Measurements from ENCODE around the gene AMELX.

The AMELX gene

DNA sequence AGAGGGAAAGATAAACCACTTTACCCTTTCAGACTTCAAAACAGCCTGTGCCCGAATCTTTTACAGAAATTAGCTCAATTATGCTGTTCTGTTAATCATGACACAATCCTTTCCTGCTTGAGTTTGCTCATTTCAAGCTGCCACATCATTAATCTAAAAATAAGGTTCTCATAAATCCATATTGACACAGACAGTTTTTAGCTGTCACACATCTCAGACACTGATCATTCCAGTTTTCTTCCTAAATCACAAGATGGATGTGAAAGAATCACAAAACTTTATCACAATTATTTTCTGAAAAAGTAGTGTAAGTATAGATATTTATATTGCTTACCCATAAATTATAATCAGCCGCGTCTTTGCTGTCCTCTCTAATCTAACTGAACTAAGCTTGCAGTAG lies 27.9 kb upstream of the AMELX start:
- no peak overlapping the region for H2BK120ac ChIP-seq (ENCODE audit: low read depth, low read length)
- peaks cover 0 to 12% of the 10 kb centered on the region in 2 donors for H3K4me1 ChIP-seq (ENCODE audit: control insufficient read depth in 2 of 2, insufficient read depth in 1 of 2, low read depth in 1 of 2, low read length in 2 of 2)
- no peak overlapping the region for H3K14ac ChIP-seq (ENCODE audit: low read length)
- no peak overlapping the region for H2BK15ac ChIP-seq (ENCODE audit: low read length)
- no peak overlapping the region for H3K4ac ChIP-seq (ENCODE audit: low read length)
- H2AK5ac ChIP-seq (ENCODE audit: low read depth, low read length), result no peak overlapping the region
- H3K9me3 ChIP-seq (replicated peaks in 1 of 2; ENCODE audit: control insufficient read depth in 2 of 2, insufficient read depth in 1 of 2, low read depth in 1 of 2, low read length in 2 of 2), result no peaks in the 10 kb centered on the region
- H3K18ac ChIP-seq (ENCODE audit: low read length), result no peak overlapping the region
- no peaks in the 10 kb centered on the region for H3K36me3 ChIP-seq (replicated peaks in 1 of 2; ENCODE audit: control insufficient read depth in 2 of 2, insufficient read depth in 2 of 2, low read length in 2 of 2)
- no CpG with 5 or more reads among the region's 3 CpGs for WGBS, 2 donors (ENCODE audit: extremely low coverage in 2 of 2, insufficient read length in 2 of 2, insufficient replicate concordance in 1 of 2)
- no peak overlapping the region for H3K4me3 ChIP-seq (ENCODE audit: low read length in 2 of 2)
- no peak overlapping the region for H2BK5ac ChIP-seq (ENCODE audit: low read length)
- H2BK12ac ChIP-seq (ENCODE audit: low read length), result no peak overlapping the region
- H3K79me1 ChIP-seq (ENCODE audit: low read depth, low read length), result no peaks in the 10 kb centered on the region
- H4K8ac ChIP-seq (ENCODE audit: low read depth, low read length), result no peak overlapping the region
- H3K23ac ChIP-seq (ENCODE audit: low read depth, low read length, poor library complexity), result no peak overlapping the region
- H3K27ac ChIP-seq (replicated peaks; ENCODE audit: low read length), result no peak overlapping the region
- no peaks in the 10 kb centered on the region for H3K27me3 ChIP-seq (ENCODE audit: control insufficient read depth in 3 of 3, insufficient read depth in 3 of 3, low read depth in 1 of 3, low read length in 3 of 3)
- H2AFZ ChIP-seq (ENCODE audit: low read length), result peak overlapping the region; percentile 74
- no peak overlapping the region for H4K91ac ChIP-seq (ENCODE audit: low read depth, low read length, poor library complexity)
- no peak overlapping the region for H3K9ac ChIP-seq (ENCODE audit: low read depth, low read length, poor library complexity)
- no peak overlapping the region for H3K4me2 ChIP-seq (ENCODE audit: insufficient read depth, low read length, poor library complexity, severe bottlenecking)
- no peak for DNase-seq (ENCODE audit: low spot score)

DNA sequence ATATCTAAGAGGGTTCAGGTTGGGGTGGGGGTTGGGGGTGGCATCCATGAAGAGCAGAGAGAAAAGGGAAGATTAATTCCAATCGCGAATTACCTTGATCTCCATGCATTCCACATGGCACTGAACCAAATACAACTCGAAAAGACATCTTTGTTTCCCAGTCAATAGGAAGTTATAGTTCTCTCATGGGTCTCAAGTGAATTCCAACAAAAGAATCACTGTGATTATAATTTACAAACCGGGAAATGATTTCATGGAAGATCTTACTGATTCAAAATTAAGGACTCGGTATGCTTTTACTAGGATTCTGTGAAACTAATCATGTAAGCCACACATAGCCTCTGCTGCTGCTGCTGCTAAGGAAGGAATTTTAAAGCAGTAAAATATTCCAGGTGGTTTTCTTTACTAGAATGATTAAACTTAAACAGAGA lies 26.6 kb upstream of the AMELX start:
- Histone ChIP-seq H3K18ac (ENCODE audit: low read length) (no peak overlapping the region), H3K9ac (ENCODE audit: low read depth, low read length, poor library complexity) (no peak overlapping the region), H3K9me3 (replicated peaks in 1 of 2; ENCODE audit: control insufficient read depth in 2 of 2, insufficient read depth in 1 of 2, low read depth in 1 of 2, low read length in 2 of 2) (no peaks in the 10 kb centered on the region), H3K4ac (ENCODE audit: low read length) (no peak overlapping the region), H2BK120ac (ENCODE audit: low read depth, low read length) (no peak overlapping the region), H3K4me1 (ENCODE audit: control insufficient read depth in 2 of 2, insufficient read depth in 1 of 2, low read depth in 1 of 2, low read length in 2 of 2) (peaks cover 0 to 12% of the 10 kb centered on the region in 2 donors), H2BK12ac (ENCODE audit: low read length) (no peak overlapping the region), H2AK5ac (ENCODE audit: low read depth, low read length) (no peak overlapping the region), H4K8ac (ENCODE audit: low read depth, low read length) (no peak overlapping the region), H3K4me3 (ENCODE audit: low read length in 2 of 2) (no peak overlapping the region), H2BK15ac (ENCODE audit: low read length) (no peak overlapping the region), H4K91ac (ENCODE audit: low read depth, low read length, poor library complexity) (no peak overlapping the region), H3K4me2 (ENCODE audit: insufficient read depth, low read length, poor library complexity, severe bottlenecking) (no peak overlapping the region), H3K36me3 (replicated peaks in 1 of 2; ENCODE audit: control insufficient read depth in 2 of 2, insufficient read depth in 2 of 2, low read length in 2 of 2) (no peaks in the 10 kb centered on the region), H3K23ac (ENCODE audit: low read depth, low read length, poor library complexity) (no peak overlapping the region), H3K27me3 (ENCODE audit: control insufficient read depth in 3 of 3, insufficient read depth in 3 of 3, low read depth in 1 of 3, low read length in 3 of 3) (no peaks in the 10 kb centered on the region), H2BK5ac (ENCODE audit: low read length) (no peak overlapping the region), H3K14ac (ENCODE audit: low read length) (no peak overlapping the region), H3K27ac (replicated peaks; ENCODE audit: low read length) (no peak overlapping the region), H3K79me1 (ENCODE audit: low read depth, low read length) (no peaks in the 10 kb centered on the region), H2AFZ (ENCODE audit: low read length) (peak overlapping the region; percentile 74)
- no peak for DNase-seq (ENCODE audit: low spot score)
- WGBS, 2 donors (ENCODE audit: extremely low coverage in 2 of 2, insufficient read length in 2 of 2, insufficient replicate concordance in 1 of 2), result no CpG with 5 or more reads among the region's 5 CpGs

DNA sequence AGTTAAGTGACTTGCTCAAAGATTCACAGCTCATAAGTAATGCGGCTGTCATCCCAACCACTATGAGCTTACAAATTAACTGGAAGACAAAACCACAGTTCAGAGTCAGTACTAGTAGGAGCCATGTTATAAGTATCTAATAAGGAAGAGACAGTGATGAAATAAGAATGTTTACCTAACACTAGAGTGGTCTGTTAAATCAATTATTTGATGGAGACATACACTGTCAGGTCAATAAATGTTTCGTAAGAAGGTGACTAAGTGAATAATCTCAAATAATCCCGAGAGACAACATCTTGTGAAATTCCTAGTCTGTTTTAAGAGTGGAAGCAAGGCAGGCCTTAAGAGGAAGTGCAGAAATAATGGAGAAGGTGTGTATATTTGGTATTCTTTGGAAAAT lies 25.8 kb upstream of the AMELX start:
- Histone ChIP-seq H3K14ac (ENCODE audit: low read length) (no peak overlapping the region), H2BK120ac (ENCODE audit: low read depth, low read length) (no peak overlapping the region), H2BK12ac (ENCODE audit: low read length) (no peak overlapping the region), H2BK5ac (ENCODE audit: low read length) (no peak overlapping the region), H3K79me1 (ENCODE audit: low read depth, low read length) (no peaks in the 10 kb centered on the region), H3K23ac (ENCODE audit: low read depth, low read length, poor library complexity) (no peak overlapping the region), H3K4me3 (ENCODE audit: low read length in 2 of 2) (no peak overlapping the region), H3K18ac (ENCODE audit: low read length) (no peak overlapping the region), H3K9me3 (replicated peaks in 1 of 2; ENCODE audit: control insufficient read depth in 2 of 2, insufficient read depth in 1 of 2, low read depth in 1 of 2, low read length in 2 of 2) (no peaks in the 10 kb centered on the region), H3K27me3 (ENCODE audit: control insufficient read depth in 3 of 3, insufficient read depth in 3 of 3, low read depth in 1 of 3, low read length in 3 of 3) (no peaks in the 10 kb centered on the region), H2BK15ac (ENCODE audit: low read length) (no peak overlapping the region), H2AFZ (ENCODE audit: low read length) (no peak overlapping the region), H3K4me2 (ENCODE audit: insufficient read depth, low read length, poor library complexity, severe bottlenecking) (no peak overlapping the region), H3K4ac (ENCODE audit: low read length) (no peak overlapping the region), H4K91ac (ENCODE audit: low read depth, low read length, poor library complexity) (no peak overlapping the region), H3K36me3 (replicated peaks in 1 of 2; ENCODE audit: control insufficient read depth in 2 of 2, insufficient read depth in 2 of 2, low read length in 2 of 2) (no peaks in the 10 kb centered on the region), H3K27ac (replicated peaks; ENCODE audit: low read length) (no peak overlapping the region), H4K8ac (ENCODE audit: low read depth, low read length) (no peak overlapping the region), H3K9ac (ENCODE audit: low read depth, low read length, poor library complexity) (no peak overlapping the region), H3K4me1 (ENCODE audit: control insufficient read depth in 2 of 2, insufficient read depth in 1 of 2, low read depth in 1 of 2, low read length in 2 of 2) (peaks cover 0 to 12% of the 10 kb centered on the region in 2 donors), H2AK5ac (ENCODE audit: low read depth, low read length) (no peak overlapping the region)
- DNase-seq (ENCODE audit: low spot score), result no peak
- no CpG with 5 or more reads among the region's 3 CpGs for WGBS, 2 donors (ENCODE audit: extremely low coverage in 2 of 2, insufficient read length in 2 of 2, insufficient replicate concordance in 1 of 2)

DNA sequence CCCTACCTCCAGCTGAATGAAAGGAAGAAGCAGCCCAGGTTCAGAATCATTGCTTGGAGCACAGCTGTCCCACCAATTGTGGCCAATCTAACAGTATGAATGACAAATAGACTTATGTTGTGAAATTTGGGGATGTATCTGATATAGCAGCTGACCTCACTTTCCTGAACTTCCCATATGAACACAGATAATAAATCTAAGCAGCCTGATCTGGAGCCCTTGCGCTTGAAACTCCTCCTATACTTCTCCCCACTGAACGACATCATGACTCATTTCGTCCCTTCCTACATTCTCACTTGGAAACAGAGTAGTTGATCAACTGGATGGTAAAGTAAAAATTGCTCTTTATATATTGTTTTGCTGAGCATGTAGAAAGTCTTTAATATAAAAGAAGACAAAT lies 24.2 kb upstream of the AMELX start:
- H3K4me3 ChIP-seq (ENCODE audit: low read length in 2 of 2), result no peak overlapping the region

More for the DNA sequence above, 24.2 kb upstream of the AMELX start:
- no peak overlapping the region for H3K23ac ChIP-seq (ENCODE audit: low read depth, low read length, poor library complexity)
- H4K8ac ChIP-seq (ENCODE audit: low read depth, low read length), result no peak overlapping the region
- H2BK120ac ChIP-seq (ENCODE audit: low read depth, low read length), result no peak overlapping the region
- no peak overlapping the region for H2BK5ac ChIP-seq (ENCODE audit: low read length)
- H2BK12ac ChIP-seq (ENCODE audit: low read length), result no peak overlapping the region
- no peak for DNase-seq (ENCODE audit: low spot score)
- no peak overlapping the region for H2AK5ac ChIP-seq (ENCODE audit: low read depth, low read length)
- no peak overlapping the region for H2BK15ac ChIP-seq (ENCODE audit: low read length)
- no peak overlapping the region for H2AFZ ChIP-seq (ENCODE audit: low read length)
- no peaks in the 10 kb centered on the region for H3K27me3 ChIP-seq (ENCODE audit: control insufficient read depth in 3 of 3, insufficient read depth in 3 of 3, low read depth in 1 of 3, low read length in 3 of 3)
- no peak overlapping the region for H3K27ac ChIP-seq (replicated peaks; ENCODE audit: low read length)
- no peak overlapping the region for H3K18ac ChIP-seq (ENCODE audit: low read length)
- H3K4me2 ChIP-seq (ENCODE audit: insufficient read depth, low read length, poor library complexity, severe bottlenecking), result no peak overlapping the region
- H3K36me3 ChIP-seq (replicated peaks in 1 of 2; ENCODE audit: control insufficient read depth in 2 of 2, insufficient read depth in 2 of 2, low read length in 2 of 2), result no peaks in the 10 kb centered on the region
- H3K4ac ChIP-seq (ENCODE audit: low read length), result no peak overlapping the region
- no peak overlapping the region for H4K91ac ChIP-seq (ENCODE audit: low read depth, low read length, poor library complexity)
- no peaks in the 10 kb centered on the region for H3K9me3 ChIP-seq (replicated peaks in 1 of 2; ENCODE audit: control insufficient read depth in 2 of 2, insufficient read depth in 1 of 2, low read depth in 1 of 2, low read length in 2 of 2)
- no peak overlapping the region for H3K14ac ChIP-seq (ENCODE audit: low read length)
- H3K79me1 ChIP-seq (ENCODE audit: low read depth, low read length), result no peaks in the 10 kb centered on the region
- no peak overlapping the region for H3K9ac ChIP-seq (ENCODE audit: low read depth, low read length, poor library complexity)
- peaks cover 0 to 12% of the 10 kb centered on the region in 2 donors for H3K4me1 ChIP-seq (ENCODE audit: control insufficient read depth in 2 of 2, insufficient read depth in 1 of 2, low read depth in 1 of 2, low read length in 2 of 2)
- no CpG with 5 or more reads among the region's 3 CpGs for WGBS, 2 donors (ENCODE audit: extremely low coverage in 2 of 2, insufficient read length in 2 of 2, insufficient replicate concordance in 1 of 2)
